NCI-H2029 (cell line): ENCODE data around the gene RMC1.
A peak's percentile ranks its signal among the peaks of the same experiment; 100 is the strongest.
"Not testable (repeated sequence)": the region's sequence is repeated elsewhere in the genome, so short reads cannot be mapped to it uniquely, and the experiment has no call there.

Experiments
- DNase-seq: peaks from one replicate; lab custom pipeline; 2025; lab: John Stamatoyannopoulos, UW

Gene RMC1

GRCh38 chr18:23503038-23503962 is at the start of gene RMC1:
Gene RMC1, plus strand, starts transcription at chr18:23503511. Its CDS starts 108 bp downstream, at chr18:23503619.
- peak; percentile 81 for DNase-seq

- no peak for DNase-seq
Measured at GRCh38 chr18:23453680-23454058, 49.6 kb upstream of the RMC1 start.

- DNase-seq: no peak
Measured at GRCh38 chr18:23456835-23457234, 46.5 kb upstream of the RMC1 start.

- DNase-seq: no peak
Measured at GRCh38 chr18:23458830-23459529, 44.3 kb upstream of the RMC1 start.

- DNase-seq: no peak
Measured at GRCh38 chr18:23459530-23459921, 43.8 kb upstream of the RMC1 start.

GRCh38 chr18:23460285-23461273 is 42.7 kb upstream of the RMC1 start:
- no peak for DNase-seq

GRCh38 chr18:23462876-23463275 is 40.4 kb upstream of the RMC1 start:
- no peak for DNase-seq

- DNase-seq: no peak
Measured at GRCh38 chr18:23468753-23469459, 34.4 kb upstream of the RMC1 start.

- DNase-seq: no peak
Measured at GRCh38 chr18:23470620-23471387, 32.5 kb upstream of the RMC1 start.

- DNase-seq: no peak
Measured at GRCh38 chr18:23471486-23471885, 31.8 kb upstream of the RMC1 start.

- DNase-seq: no peak
Measured at GRCh38 chr18:23479829-23480505, 23.3 kb upstream of the RMC1 start.

GRCh38 chr18:23484561-23485182 is 18.6 kb upstream of the RMC1 start:
- DNase-seq: no peak

- no peak for DNase-seq
Measured at GRCh38 chr18:23485386-23485785, 17.9 kb upstream of the RMC1 start.

GRCh38 chr18:23487738-23488570 is 15.4 kb upstream of the RMC1 start:
- no peak for DNase-seq

- DNase-seq: not testable (repeated sequence)
Measured at GRCh38 chr18:23489586-23489985, 13.7 kb upstream of the RMC1 start.

- DNase-seq: no peak
Measured at GRCh38 chr18:23493654-23494053, 9.7 kb upstream of the RMC1 start.

GRCh38 chr18:23494992-23495391 is 8.3 kb upstream of the RMC1 start:
- no peak for DNase-seq

GRCh38 chr18:23495723-23496440 is 7.4 kb upstream of the RMC1 start:
- peak; percentile 80 for DNase-seq
